ENCODE data around the gene MAP4K5. TPM values are rescaled to one million over a fixed set of nuclear protein-coding genes. Genes with fewer than 3 reads are reported as not detected.

The MAP4K5 gene
- total and polyA plus RNA-seq, 2 experiments from 2014 or later: 98.0 to 166 TPM

DNA sequence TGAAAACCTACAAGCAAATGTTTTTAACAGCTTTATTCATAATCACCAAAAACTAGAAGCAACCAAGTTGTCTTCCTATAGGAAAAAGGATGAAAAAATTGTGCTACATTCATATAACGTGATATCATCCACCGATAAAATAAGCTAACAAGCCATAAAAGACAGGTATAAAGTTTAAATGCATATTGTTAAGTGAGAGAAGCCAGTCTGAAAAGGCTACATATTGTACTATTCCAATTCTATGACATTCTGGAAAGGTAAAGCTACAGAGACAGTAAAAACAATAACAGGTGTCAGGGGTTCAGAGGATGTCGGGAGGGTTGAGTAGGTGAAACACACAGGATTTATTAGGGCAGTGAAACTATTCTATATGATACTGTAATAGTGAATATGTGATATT lies 158.4 kb downstream of the MAP4K5 start:
- in situ Hi-C loops (cut with MboI): no loop called here
- 96 to 97% methylated on average over 3 of the region's 3 CpGs for WGBS, 2 experiments (ENCODE audit: low coverage in 1 of 2, low lambda C conversion rate in 2 of 2, missing lambda C conversion rate in 2 of 2)
- Histone ChIP-seq H3K4me2 (ENCODE audit: unreplicated experiment) (no peak overlapping the region), H3K27me3 (replicated peaks; ENCODE audit: insufficient read depth) (no peaks in the 10 kb centered on the region), H3K9me2 (ENCODE audit: insufficient read depth) (no peaks in the 10 kb centered on the region), H3K79me2 (ENCODE audit: insufficient read depth) (no peaks in the 10 kb centered on the region), H3F3A (ENCODE audit: insufficient read depth) (no peaks in the 10 kb centered on the region), H4K20me1 (ENCODE audit: insufficient read depth) (no peaks in the 10 kb centered on the region), H3K9ac (no peak overlapping the region), H3K4me1 (ENCODE audit: insufficient read depth) (no peaks in the 10 kb centered on the region), H2AFZ (no peak overlapping the region), H3K36me3 (ENCODE audit: low read depth) (no peaks in the 10 kb centered on the region), H3K9me3 (ENCODE audit: low read depth) (no peaks in the 10 kb centered on the region), H3K4me3 (no peak overlapping the region), H3K27ac (no peak overlapping the region)
- TF ChIP-seq EZH2phosphoT487 (IDR thresholded peaks at IDR 0.05; ENCODE audit: insufficient read depth, low read depth): no peak
- TF ChIP-seq EZH2 (IDR thresholded peaks at IDR 0.05; ENCODE audit: insufficient read depth, poor library complexity, severe bottlenecking): no peak
- DNase-seq: no peak

DNA sequence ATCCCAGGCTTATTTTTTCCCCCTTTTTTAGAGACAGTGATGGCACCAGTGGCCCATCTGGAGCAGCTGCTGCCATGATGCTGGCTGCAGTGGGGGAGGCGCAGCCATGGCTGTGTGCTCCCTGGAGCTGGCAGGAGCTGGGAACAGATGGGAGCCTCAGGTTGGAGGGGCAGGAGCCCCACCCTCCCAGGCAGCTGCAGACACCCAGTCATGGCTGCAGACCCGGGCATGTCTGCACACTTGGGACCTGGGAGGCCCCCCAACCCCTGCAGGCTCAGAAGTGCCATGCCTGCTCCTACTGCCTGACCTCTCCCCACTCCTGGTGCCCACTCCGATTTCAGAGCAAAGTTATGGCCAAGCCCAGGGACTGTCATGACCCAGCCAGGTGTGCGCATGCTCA lies 160.8 kb downstream of the MAP4K5 start:
- Histone ChIP-seq H3K79me2 (ENCODE audit: insufficient read depth) (no peaks in the 10 kb centered on the region), H3K4me1 (ENCODE audit: insufficient read depth) (no peaks in the 10 kb centered on the region), H3K4me2 (ENCODE audit: unreplicated experiment) (no peak overlapping the region), H3K27ac (no peak overlapping the region), H2AFZ (no peak overlapping the region), H3K9me3 (ENCODE audit: low read depth) (no peaks in the 10 kb centered on the region), H3K9me2 (ENCODE audit: insufficient read depth) (no peaks in the 10 kb centered on the region), H3K4me3 (no peak overlapping the region), H3K36me3 (ENCODE audit: low read depth) (no peaks in the 10 kb centered on the region), H3F3A (ENCODE audit: insufficient read depth) (no peaks in the 10 kb centered on the region), H4K20me1 (ENCODE audit: insufficient read depth) (no peaks in the 10 kb centered on the region), H3K9ac (no peak overlapping the region), H3K27me3 (replicated peaks; ENCODE audit: insufficient read depth) (no peaks in the 10 kb centered on the region)
- no peak for TF ChIP-seq EZH2phosphoT487 (IDR thresholded peaks at IDR 0.05; ENCODE audit: insufficient read depth, low read depth)
- TF ChIP-seq EZH2 (IDR thresholded peaks at IDR 0.05; ENCODE audit: insufficient read depth, poor library complexity, severe bottlenecking): no peak
- WGBS, 2 experiments (ENCODE audit: low coverage in 1 of 2, low lambda C conversion rate in 2 of 2, missing lambda C conversion rate in 2 of 2): 85 to 86% methylated on average over 4 of the region's 4 CpGs
- in situ Hi-C loops (cut with MboI): no loop called here
- DNase-seq: no peak

Small RNAs within 50 kb of the gene (small RNA-seq; reads per million reads assigned to genes)
- gene RF00019 (ENCODE audit: low read depth, low replicate concordance): not detected
- not detected for gene SNRPGP1 (ENCODE audit: low read depth, low replicate concordance)

Other genes with a start within 250 kb of the MAP4K5 start
- 1.3 and 2.6 TPM in 2 replicates for gene L2HGDH, start 220.3 kb downstream of the MAP4K5 start, total RNA-seq (2014; rRNA removed; shearing (Covaris generic))
- 1.8 and 2.0 TPM in 2 replicates for gene L2HGDH, start 220.3 kb downstream of the MAP4K5 start, polyA plus RNA-seq (2016; fragmentation: Nextera tagmentation; extraction: Ambion mirVana)
- 4.4 and 7.8 TPM in 2 replicates for gene DMAC2L, start 220.2 kb downstream of the MAP4K5 start, total RNA-seq (2014; rRNA removed; shearing (Covaris generic))
- gene DMAC2L, start 220.2 kb downstream of the MAP4K5 start, polyA plus RNA-seq (2016; fragmentation: Nextera tagmentation; extraction: Ambion mirVana): 12.3 and 15.9 TPM in 2 replicates
- 1.1 and 5.0 TPM in 2 replicates for gene CDKL1, start 135.7 kb downstream of the MAP4K5 start, total RNA-seq (2014; rRNA removed; shearing (Covaris generic))
- 2.2 and 2.9 TPM in 2 replicates for gene CDKL1, start 135.7 kb downstream of the MAP4K5 start, polyA plus RNA-seq (2016; fragmentation: Nextera tagmentation; extraction: Ambion mirVana)
- gene ATL1, start 27.6 kb upstream of the MAP4K5 start, total RNA-seq (2014; rRNA removed; shearing (Covaris generic)): 10.5 and 10.8 TPM in 2 replicates
- 10.7 and 11.4 TPM in 2 replicates for gene ATL1, start 27.6 kb upstream of the MAP4K5 start, polyA plus RNA-seq (2016; fragmentation: Nextera tagmentation; extraction: Ambion mirVana)
- gene SAV1, start 135.7 kb upstream of the MAP4K5 start, total RNA-seq (2014; rRNA removed; shearing (Covaris generic)): 15.3 and 30.2 TPM in 2 replicates
- gene SAV1, start 135.7 kb upstream of the MAP4K5 start, polyA plus RNA-seq (2016; fragmentation: Nextera tagmentation; extraction: Ambion mirVana): 27.1 and 28.6 TPM in 2 replicates

Measured in GM23248 (cell line).